NB4 (cell line): ENCODE results near the gene PLK1.

Experiments
- DNase-seq: peaks from one replicate; pipeline ENCODE4 v3.0.0; 2010; ENCODE audit warnings: low read depth
- H3K4me3 ChIP-seq: one replicate; pipeline ENCODE4 v1.5.1; 2011; ENCODE audit warnings: mild to moderate bottlenecking, low read depth, low read length, moderate library complexity
- MYC ChIP-seq: IDR thresholded peaks from 2 replicates; pipeline ENCODE4 v1.6.1; 2011; ENCODE audit warnings: low read depth, low read length
- POLR2A ChIP-seq: IDR thresholded peaks from 2 replicates; pipeline ENCODE4 v1.6.1; 2011; ENCODE audit warnings: mild to moderate bottlenecking; ENCODE audit not compliant: insufficient read length; ENCODE audit errors: extremely low read depth
- TF ChIP-seq, protein P1 (sequence below): IDR thresholded peaks from one replicate; pipeline ENCODE4 v1.5.1; 2012; ENCODE audit warnings: low read depth, low read length
- TF ChIP-seq, protein P2 (sequence below): IDR thresholded peaks from 2 replicates; pipeline ENCODE4 v1.6.1; 2011; ENCODE audit warnings: low read depth, low read length

The PLK1 gene

DNA sequence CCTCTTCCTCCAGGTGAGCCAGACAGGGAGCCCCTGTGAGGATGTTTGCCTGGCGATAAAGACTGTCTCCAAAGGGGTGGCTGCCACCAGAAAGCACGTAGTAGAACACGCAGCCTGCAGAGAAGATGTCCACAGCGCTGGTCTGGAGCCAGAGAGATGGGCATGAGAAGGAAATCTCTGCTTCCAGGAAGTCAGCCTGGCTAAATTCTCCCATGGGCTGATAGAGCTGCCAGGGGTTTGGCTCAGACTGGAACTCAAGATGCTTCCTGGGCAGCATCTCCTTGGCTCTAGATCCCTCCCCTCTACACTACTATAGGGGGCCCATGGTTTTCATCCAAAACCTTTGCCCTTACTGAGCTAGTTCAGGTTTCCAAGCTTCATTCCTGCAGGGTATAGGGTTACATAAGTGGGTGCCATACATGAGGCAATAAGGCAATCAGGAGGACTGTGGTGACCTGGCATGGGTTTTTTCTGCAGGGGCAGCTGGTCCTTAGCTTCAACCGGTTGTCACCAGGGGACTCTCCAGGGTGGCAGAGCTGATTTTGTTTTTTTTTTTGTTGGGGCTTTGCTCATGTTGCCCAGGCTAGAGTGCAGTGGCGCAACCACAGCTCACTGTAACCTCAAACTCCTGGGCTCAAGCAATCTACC, 13.6 kb downstream of the PLK1 start:
- TF ChIP-seq POLR2A (no peak), MYC (no peak)
- TF ChIP-seq, protein P1, sequence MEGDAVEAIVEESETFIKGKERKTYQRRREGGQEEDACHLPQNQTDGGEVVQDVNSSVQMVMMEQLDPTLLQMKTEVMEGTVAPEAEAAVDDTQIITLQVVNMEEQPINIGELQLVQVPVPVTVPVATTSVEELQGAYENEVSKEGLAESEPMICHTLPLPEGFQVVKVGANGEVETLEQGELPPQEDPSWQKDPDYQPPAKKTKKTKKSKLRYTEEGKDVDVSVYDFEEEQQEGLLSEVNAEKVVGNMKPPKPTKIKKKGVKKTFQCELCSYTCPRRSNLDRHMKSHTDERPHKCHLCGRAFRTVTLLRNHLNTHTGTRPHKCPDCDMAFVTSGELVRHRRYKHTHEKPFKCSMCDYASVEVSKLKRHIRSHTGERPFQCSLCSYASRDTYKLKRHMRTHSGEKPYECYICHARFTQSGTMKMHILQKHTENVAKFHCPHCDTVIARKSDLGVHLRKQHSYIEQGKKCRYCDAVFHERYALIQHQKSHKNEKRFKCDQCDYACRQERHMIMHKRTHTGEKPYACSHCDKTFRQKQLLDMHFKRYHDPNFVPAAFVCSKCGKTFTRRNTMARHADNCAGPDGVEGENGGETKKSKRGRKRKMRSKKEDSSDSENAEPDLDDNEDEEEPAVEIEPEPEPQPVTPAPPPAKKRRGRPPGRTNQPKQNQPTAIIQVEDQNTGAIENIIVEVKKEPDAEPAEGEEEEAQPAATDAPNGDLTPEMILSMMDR = no peak
- TF ChIP-seq, protein P2, sequence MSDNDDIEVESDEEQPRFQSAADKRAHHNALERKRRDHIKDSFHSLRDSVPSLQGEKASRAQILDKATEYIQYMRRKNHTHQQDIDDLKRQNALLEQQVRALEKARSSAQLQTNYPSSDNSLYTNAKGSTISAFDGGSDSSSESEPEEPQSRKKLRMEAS = no peak
- DNase-seq = peak; percentile 25
- no peak overlapping the region for H3K4me3 ChIP-seq

DNA sequence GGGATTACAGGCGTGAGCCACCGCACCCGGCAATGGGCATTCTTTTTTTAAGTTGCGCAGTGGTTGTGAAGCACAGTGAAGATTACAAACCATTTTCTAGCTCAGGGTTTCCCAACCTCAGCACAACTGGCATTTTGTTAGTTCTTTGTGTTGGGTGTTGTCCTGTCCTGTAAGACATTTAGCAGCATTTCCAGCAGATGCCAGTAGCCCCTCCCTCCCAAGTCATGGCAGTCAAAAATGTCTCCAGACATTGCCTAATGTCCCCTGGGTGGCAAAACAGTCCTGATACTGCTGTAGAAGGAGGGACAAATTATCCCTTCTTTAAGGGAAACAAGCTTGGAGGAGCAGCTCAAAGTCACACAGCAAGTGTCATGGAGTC, 15.6 kb downstream of the PLK1 start:
- H3K4me3 ChIP-seq = no peak overlapping the region
- TF ChIP-seq, protein P2 = no peak
- TF ChIP-seq, protein P1 = no peak
- TF ChIP-seq MYC (no peak), POLR2A (no peak)
- no peak for DNase-seq

DNA sequence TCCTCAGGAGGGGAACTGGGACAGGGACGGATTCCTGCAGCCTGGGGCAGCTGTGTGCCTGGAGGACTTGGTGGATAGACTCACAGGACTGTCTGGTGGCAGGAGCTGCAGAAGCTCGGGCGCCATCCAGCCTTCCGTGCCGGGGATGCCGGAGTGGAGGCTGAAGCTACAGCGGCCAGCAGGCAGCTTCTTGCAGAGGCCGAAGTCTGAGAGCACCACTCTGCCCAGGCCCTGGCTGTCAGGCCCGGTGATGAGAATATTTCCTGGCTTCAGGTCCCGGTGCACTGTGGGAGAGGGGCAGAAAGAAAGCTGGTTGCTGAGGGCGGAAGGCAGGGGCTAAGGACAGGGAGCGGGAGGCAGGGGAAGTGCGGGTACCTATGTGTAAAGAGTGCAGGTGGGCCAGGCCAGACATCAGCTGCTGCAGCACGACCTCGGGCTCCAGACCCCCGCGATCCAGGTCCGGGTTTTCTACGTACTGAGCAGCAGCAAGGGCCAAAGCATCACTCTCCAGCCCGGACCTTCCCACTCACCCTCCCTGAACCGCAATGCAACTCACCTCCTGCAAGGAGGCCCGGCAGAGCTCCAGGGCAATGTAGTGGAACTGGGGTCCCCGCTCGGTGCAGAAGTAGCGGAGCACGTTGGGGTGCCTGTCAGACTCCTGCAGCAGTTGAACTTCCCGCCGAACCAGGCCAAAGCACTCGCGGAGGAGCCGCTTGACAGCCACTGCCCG, 16.1 kb downstream of the PLK1 start:
- no peak overlapping the region for H3K4me3 ChIP-seq
- TF ChIP-seq MYC (no peak), POLR2A (no peak)
- TF ChIP-seq, protein P2 = no peak
- TF ChIP-seq, protein P1 = no peak
- no peak for DNase-seq

DNA sequence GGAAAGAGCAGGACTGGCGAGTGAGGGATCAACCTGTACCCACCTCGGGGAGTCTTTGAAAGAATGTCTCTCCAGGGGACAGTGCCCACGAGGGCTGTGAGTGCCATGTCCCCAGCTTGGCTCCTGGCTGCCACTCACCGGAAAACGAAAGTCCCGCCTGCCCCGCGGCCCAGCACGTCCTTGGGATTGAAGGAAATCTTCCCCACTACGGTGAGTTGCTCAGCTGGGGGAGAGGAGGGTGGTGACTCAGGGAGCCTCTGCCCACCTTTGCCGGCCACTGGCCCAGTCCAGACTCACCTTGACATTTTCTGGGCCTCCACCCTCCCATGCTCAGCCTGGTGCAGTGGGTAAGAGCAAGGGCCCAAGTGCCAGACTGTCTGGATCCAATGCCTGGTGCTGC, 17.1 kb downstream of the PLK1 start:
- no peak overlapping the region for H3K4me3 ChIP-seq
- no peak for DNase-seq
- TF ChIP-seq, protein P1 = no peak
- no peak for TF ChIP-seq POLR2A
- no peak for TF ChIP-seq MYC
- TF ChIP-seq, protein P2 = no peak

DNA sequence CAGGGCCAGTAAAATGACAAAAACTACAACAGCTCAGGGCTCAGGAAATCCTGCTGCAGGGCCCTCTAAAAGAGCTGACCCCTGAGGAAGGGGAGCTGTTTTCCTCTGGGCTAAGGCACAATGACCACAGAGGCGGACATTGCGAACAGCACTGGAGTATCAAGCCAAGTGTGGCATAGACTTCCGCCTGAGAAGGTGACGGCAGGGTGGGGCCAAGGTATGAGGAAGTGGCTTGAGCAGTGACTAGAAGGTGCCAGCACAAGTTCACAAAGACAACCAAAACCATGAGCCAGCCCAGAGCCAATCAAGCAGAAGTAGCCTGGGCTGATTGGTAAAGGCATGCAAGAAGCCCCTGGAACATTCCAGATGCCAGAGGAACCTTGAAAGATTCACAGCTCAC, 20.4 kb downstream of the PLK1 start:
- peak; percentile 34 for DNase-seq
- TF ChIP-seq POLR2A (no peak), MYC (no peak)
- TF ChIP-seq, protein P1 = no peak
- TF ChIP-seq, protein P2 = no peak
- no peak overlapping the region for H3K4me3 ChIP-seq
